ENCODE measurements around the gene DSN1.
A peak's percentile ranks its signal among the peaks of the same experiment; 100 is the strongest.

The DSN1 gene

DNA sequence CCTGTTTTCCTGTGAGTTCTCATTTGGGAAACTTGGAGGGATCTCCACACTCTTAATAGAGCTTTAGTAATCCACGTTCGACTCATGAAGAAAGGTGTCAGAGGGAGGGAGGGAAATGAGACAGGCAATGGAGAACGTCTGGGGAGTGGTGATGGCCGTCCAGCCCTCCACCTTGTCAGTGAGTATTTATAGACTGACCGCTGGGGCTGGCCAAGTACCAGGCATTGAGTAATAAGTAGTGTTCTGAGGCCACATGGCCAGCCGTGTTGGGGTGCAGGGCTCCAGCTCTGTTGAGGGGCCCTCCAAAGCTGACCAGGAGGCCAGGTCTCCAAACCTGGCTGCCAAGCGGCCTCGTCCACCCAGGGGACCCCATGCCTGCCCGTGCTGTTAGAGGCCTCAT is 11.3 kb upstream of the DSN1 start:
- TF ChIP-seq POLR2AphosphoS5 (IDR thresholded peaks at IDR 0.05; ENCODE audit: low read depth, low read length): no peak
- FAIRE-seq: no peak
- no peak for DNase-seq (ENCODE audit: insufficient read length, low spot score)

DNA sequence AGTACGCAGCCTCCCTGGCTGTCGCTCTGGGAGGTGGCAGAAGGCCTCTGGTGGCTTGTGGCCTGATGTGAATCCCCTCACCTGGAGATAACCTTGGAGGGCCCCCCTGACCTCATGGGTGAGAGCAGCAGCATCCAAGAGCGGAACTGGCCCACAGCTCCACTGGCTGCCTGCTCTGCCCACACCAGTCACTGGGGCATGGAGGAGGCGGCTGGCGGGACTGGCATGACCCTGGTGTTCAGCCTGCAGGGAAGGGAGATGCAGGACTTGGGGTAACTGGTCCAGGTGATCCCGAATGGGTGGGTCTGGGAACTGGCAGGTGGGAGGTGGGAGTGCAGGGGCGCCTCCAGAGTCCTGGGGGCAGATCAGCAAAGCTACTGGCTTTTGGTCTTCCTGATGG is 10.6 kb upstream of the DSN1 start:
- TF ChIP-seq POU2F2 (IDR thresholded peaks at IDR 0.05; ENCODE audit: low read depth, low read length) (no peak), POLR2AphosphoS5 (IDR thresholded peaks at IDR 0.05; ENCODE audit: low read depth, low read length) (no peak), TAF1 (IDR thresholded peaks at IDR 0.05; ENCODE audit: low read depth, low read length) (no peak), PAX5 (IDR thresholded peaks at IDR 0.05; ENCODE audit: insufficient read depth, low read length, severe bottlenecking) (no peak), SPI1 (IDR thresholded peaks at IDR 0.05; ENCODE audit: low read depth, low read length) (no peak), POLR2A (IDR thresholded peaks at IDR 0.05; ENCODE audit: low read depth, low read length) (no peak)
- no peak for FAIRE-seq
- DNase-seq (ENCODE audit: insufficient read length, low spot score): no peak

DNA sequence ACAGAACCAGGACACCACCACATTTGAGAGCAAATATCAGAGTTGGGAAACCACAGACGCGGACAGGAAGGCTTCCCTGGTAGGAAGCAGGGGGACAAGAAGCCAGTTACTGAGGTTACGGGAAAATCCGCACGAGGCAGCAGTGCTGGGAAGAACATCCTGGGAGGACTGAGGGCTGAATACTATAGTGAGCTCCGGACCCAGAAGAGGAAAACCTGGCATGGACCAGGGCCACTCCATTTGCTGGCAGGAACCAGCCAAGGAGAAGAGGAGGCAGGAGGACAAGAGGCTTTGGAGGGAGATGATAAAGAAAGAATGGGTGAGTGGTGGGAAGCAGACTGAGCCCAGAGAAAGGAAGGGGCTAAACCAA is 6.1 kb upstream of the DSN1 start:
- FAIRE-seq (no peak), DNase-seq (ENCODE audit: insufficient read length, low spot score) (no peak)
- TF ChIP-seq POLR2AphosphoS5 (IDR thresholded peaks at IDR 0.05; ENCODE audit: low read depth, low read length) (no peak), POU2F2 (IDR thresholded peaks at IDR 0.05; ENCODE audit: low read depth, low read length) (no peak), TAF1 (IDR thresholded peaks at IDR 0.05; ENCODE audit: low read depth, low read length) (no peak), POLR2A (IDR thresholded peaks at IDR 0.05; ENCODE audit: low read depth, low read length) (no peak), SPI1 (IDR thresholded peaks at IDR 0.05; ENCODE audit: low read depth, low read length) (no peak), PAX5 (IDR thresholded peaks at IDR 0.05; ENCODE audit: insufficient read depth, low read length, severe bottlenecking) (no peak)

DNA sequence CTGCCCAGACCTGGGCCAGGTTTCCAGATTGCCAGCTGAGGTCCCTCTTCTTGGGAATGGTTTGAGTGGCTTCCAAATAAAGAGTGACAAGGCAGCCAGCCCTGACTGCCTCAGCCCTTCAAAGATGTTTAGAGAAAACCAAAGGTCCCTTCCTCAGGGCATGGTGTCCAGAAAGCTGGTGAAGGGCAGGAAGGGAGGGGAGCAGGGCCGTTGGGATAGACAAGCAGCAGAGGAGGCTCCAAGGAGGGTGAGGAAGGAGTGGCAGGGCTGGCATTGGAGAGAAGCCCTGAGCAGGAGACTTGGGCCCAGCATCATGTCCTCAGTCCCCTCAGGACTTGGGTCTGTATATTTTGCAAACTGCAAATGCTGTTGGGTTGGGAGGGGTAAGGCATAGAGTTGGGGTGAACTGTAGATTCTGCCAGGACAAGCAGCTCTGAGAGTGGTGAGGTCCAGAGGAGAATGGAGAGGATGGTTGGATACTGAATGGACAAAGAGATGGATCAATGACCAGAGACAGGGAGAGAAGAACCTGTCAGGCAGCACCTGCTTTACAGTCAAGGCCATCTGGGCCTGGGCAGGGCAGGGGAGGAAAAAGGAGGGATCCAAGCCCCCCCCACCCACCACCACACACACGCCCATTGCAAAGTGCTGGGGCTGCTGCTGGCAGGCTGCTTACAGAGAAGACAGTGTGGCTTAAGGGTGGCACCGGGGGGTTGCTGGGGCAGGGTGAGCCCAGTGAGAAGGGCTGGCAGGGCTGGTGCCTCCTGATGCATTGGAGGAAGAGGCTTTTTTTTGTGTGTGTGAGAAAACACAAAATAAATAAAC is 5.5 kb upstream of the DSN1 start:
- FAIRE-seq: no peak
- no peak for DNase-seq (ENCODE audit: insufficient read length, low spot score)
- TF ChIP-seq PAX5 (IDR thresholded peaks at IDR 0.05; ENCODE audit: insufficient read depth, low read length, severe bottlenecking) (no peak), SPI1 (IDR thresholded peaks at IDR 0.05; ENCODE audit: low read depth, low read length) (no peak), POU2F2 (IDR thresholded peaks at IDR 0.05; ENCODE audit: low read depth, low read length) (no peak), TAF1 (IDR thresholded peaks at IDR 0.05; ENCODE audit: low read depth, low read length) (no peak), POLR2AphosphoS5 (IDR thresholded peaks at IDR 0.05; ENCODE audit: low read depth, low read length) (no peak)

- FAIRE-seq: no peak
- no peak for TF ChIP-seq POU2F2 (IDR thresholded peaks at IDR 0.05; ENCODE audit: low read depth, low read length)
- no peak for TF ChIP-seq SPI1 (IDR thresholded peaks at IDR 0.05; ENCODE audit: low read depth, low read length)
- TF ChIP-seq POLR2A (IDR thresholded peaks at IDR 0.05; ENCODE audit: low read depth, low read length): no peak
- TF ChIP-seq PAX5 (IDR thresholded peaks at IDR 0.05; ENCODE audit: insufficient read depth, low read length, severe bottlenecking): no peak
- TF ChIP-seq POLR2AphosphoS5 (IDR thresholded peaks at IDR 0.05; ENCODE audit: low read depth, low read length): no peak
- TF ChIP-seq TAF1 (IDR thresholded peaks at IDR 0.05; ENCODE audit: low read depth, low read length): no peak
- no peak for DNase-seq (ENCODE audit: insufficient read length, low spot score)
Observed at GRCh38 chr20:36777576-36777975, 4.0 kb upstream of the DSN1 start.

GRCh38 chr20:36777167-36777566 is 3.6 kb upstream of the DSN1 start:
- FAIRE-seq (no peak), DNase-seq (ENCODE audit: insufficient read length, low spot score) (no peak)
- TF ChIP-seq POU2F2 (IDR thresholded peaks at IDR 0.05; ENCODE audit: low read depth, low read length): no peak
- no peak for TF ChIP-seq PAX5 (IDR thresholded peaks at IDR 0.05; ENCODE audit: insufficient read depth, low read length, severe bottlenecking)
- TF ChIP-seq SPI1 (IDR thresholded peaks at IDR 0.05; ENCODE audit: low read depth, low read length): no peak
- TF ChIP-seq TAF1 (IDR thresholded peaks at IDR 0.05; ENCODE audit: low read depth, low read length): no peak
- no peak for TF ChIP-seq POLR2A (IDR thresholded peaks at IDR 0.05; ENCODE audit: low read depth, low read length)
- TF ChIP-seq POLR2AphosphoS5 (IDR thresholded peaks at IDR 0.05; ENCODE audit: low read depth, low read length): no peak

GRCh38 chr20:36775826-36776225 is 2.3 kb upstream of the DSN1 start:
- FAIRE-seq: no peak
- no peak for DNase-seq (ENCODE audit: insufficient read length, low spot score)
- peak; percentile 66 for TF ChIP-seq SPI1 (IDR thresholded peaks at IDR 0.05; ENCODE audit: low read depth, low read length)
- no peak for TF ChIP-seq POLR2AphosphoS5 (IDR thresholded peaks at IDR 0.05; ENCODE audit: low read depth, low read length)
- no peak for TF ChIP-seq POLR2A (IDR thresholded peaks at IDR 0.05; ENCODE audit: low read depth, low read length)
- no peak for TF ChIP-seq PAX5 (IDR thresholded peaks at IDR 0.05; ENCODE audit: insufficient read depth, low read length, severe bottlenecking)
- no peak for TF ChIP-seq POU2F2 (IDR thresholded peaks at IDR 0.05; ENCODE audit: low read depth, low read length)

DNA sequence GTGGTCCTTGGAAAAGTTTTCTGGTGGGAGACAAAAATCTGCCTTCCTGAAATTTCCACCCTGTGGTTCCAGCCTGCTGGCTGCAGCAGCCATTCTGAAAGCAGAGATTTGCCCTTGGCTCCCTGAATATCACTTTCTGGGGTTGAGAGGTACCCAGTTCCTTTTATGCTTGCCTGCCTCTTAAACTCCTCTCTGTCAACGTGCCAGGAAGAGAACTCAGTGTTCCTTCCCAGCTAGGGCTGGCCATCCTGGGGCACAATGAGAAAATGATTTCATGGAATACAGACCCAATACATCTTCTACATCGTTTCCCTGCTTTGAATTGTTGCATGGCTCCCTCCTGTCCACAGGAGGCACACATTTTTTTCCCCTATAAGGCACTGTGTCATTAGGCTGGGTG is 1.6 kb upstream of the DSN1 start:
- TF ChIP-seq POLR2AphosphoS5 (IDR thresholded peaks at IDR 0.05; ENCODE audit: low read depth, low read length): no peak
- no peak for TF ChIP-seq POLR2A (IDR thresholded peaks at IDR 0.05; ENCODE audit: low read depth, low read length)
- TF ChIP-seq SPI1 (IDR thresholded peaks at IDR 0.05; ENCODE audit: low read depth, low read length): 0 out of 2 replicates have a peak, but pooled peaks have one; percentile 16
- TF ChIP-seq PAX5 (IDR thresholded peaks at IDR 0.05; ENCODE audit: insufficient read depth, low read length, severe bottlenecking): no peak
- no peak for TF ChIP-seq POU2F2 (IDR thresholded peaks at IDR 0.05; ENCODE audit: low read depth, low read length)
- DNase-seq (ENCODE audit: insufficient read length, low spot score) (no peak), FAIRE-seq (peak; percentile 5)

- FAIRE-seq (no peak), DNase-seq (ENCODE audit: insufficient read length, low spot score) (no peak)
- TF ChIP-seq TAF1 (IDR thresholded peaks at IDR 0.05; ENCODE audit: low read depth, low read length) (no peak), POU2F2 (IDR thresholded peaks at IDR 0.05; ENCODE audit: low read depth, low read length) (no peak), SPI1 (IDR thresholded peaks at IDR 0.05; ENCODE audit: low read depth, low read length) (no peak), POLR2AphosphoS5 (IDR thresholded peaks at IDR 0.05; ENCODE audit: low read depth, low read length) (no peak), PAX5 (IDR thresholded peaks at IDR 0.05; ENCODE audit: insufficient read depth, low read length, severe bottlenecking) (no peak), POLR2A (IDR thresholded peaks at IDR 0.05; ENCODE audit: low read depth, low read length) (no peak)
Observed at GRCh38 chr20:36773107-36773596, 411 bp downstream of the DSN1 start.

- FAIRE-seq (no peak), DNase-seq (ENCODE audit: insufficient read length, low spot score) (no peak)
- TF ChIP-seq SPI1 (IDR thresholded peaks at IDR 0.05; ENCODE audit: low read depth, low read length): no peak
- no peak for TF ChIP-seq TAF1 (IDR thresholded peaks at IDR 0.05; ENCODE audit: low read depth, low read length)
- no peak for TF ChIP-seq POU2F2 (IDR thresholded peaks at IDR 0.05; ENCODE audit: low read depth, low read length)
Observed at GRCh38 chr20:36770680-36771079, 2.9 kb downstream of the DSN1 start.

Data from GM12891 (cell line).